GM23338 (cell line): ENCODE measurements around the gene PKHD1. TPM values are rescaled to one million over a fixed set of nuclear protein-coding genes. Genes with fewer than 3 reads are reported as not detected.

Source experiments
- ATAC-seq: fragments of 200-7000 bp; cut with Tn5 transposase; 3 replicates; pipeline ENCODE4 v1.9.1; 2020
- DNase-seq: peaks from one replicate; pipeline ENCODE4 v3.0.0-alpha.2; 2015; ENCODE audit warnings: low spot score
- H2AFZ ChIP-seq: fragments of 200-600 bp; sonication (generic); 2 replicates; pipeline ENCODE4 v1.8.0; 2016; ENCODE audit warnings: antibody characterized with exemption, mild to moderate bottlenecking, moderate library complexity
- H3F3A ChIP-seq: fragments of 200-600 bp; sonication (generic); replicated peaks from 2 replicates; pipeline ENCODE4 v1.8.0; 2017; ENCODE audit warnings: antibody characterized with exemption, mixed run types, low read depth
- H3K27ac ChIP-seq: fragments of 200-600 bp; sonication (generic); 2 replicates; pipeline ENCODE4 v1.6.1; 2016; ENCODE audit warnings: low read depth
- H3K27me3 ChIP-seq: fragments of 200-600 bp; sonication (generic); 2 replicates; pipeline ENCODE4 v1.8.0; 2016; ENCODE audit warnings: mild to moderate bottlenecking, mixed run types, moderate library complexity; ENCODE audit not compliant: insufficient read depth
- H3K36me3 ChIP-seq: fragments of 200-600 bp; sonication (generic); 2 replicates; pipeline ENCODE4 v1.8.0; 2016; ENCODE audit warnings: mild to moderate bottlenecking; ENCODE audit not compliant: insufficient read depth
- H3K4me1 ChIP-seq: fragments of 200-600 bp; sonication (generic); 2 replicates; pipeline ENCODE4 v1.8.0; 2016; ENCODE audit warnings: mild to moderate bottlenecking, moderate library complexity; ENCODE audit not compliant: insufficient read depth
- H3K4me2 ChIP-seq: fragments of 200-600 bp; sonication (generic); 2 replicates; pipeline ENCODE4 v1.7.1; 2017; ENCODE audit warnings: mixed run types
- H3K4me3 ChIP-seq: fragments of 200-600 bp; sonication (generic); 2 replicates; pipeline ENCODE4 v1.6.1; 2016; ENCODE audit warnings: mixed run types
- H3K79me2 ChIP-seq: fragments of 200-600 bp; sonication (generic); replicated peaks from 2 replicates; pipeline ENCODE4 v1.8.0; 2017; ENCODE audit warnings: mild to moderate bottlenecking; ENCODE audit not compliant: insufficient read depth
- H3K9me2 ChIP-seq: fragments of 200-600 bp; sonication (generic); 2 replicates; pipeline ENCODE4 v1.8.0; 2017; ENCODE audit not compliant: insufficient read depth
- H4K20me1 ChIP-seq: fragments of 200-600 bp; sonication (generic); replicated peaks from 2 replicates; pipeline ENCODE4 v1.8.0; 2017; ENCODE audit warnings: mild to moderate bottlenecking; ENCODE audit not compliant: insufficient read depth
- H3K27ac Mint-ChIP-seq: 2 replicates; pipeline ENCODE4 v1.8.0; 2020; ENCODE audit warnings: inconsistent platforms, mild to moderate bottlenecking, moderate library complexity, mixed read lengths
- H3K27me3 Mint-ChIP-seq: 3 replicates; pipeline ENCODE4 v1.8.0; 2022; ENCODE audit warnings: low read depth, mild to moderate bottlenecking, moderate library complexity, mixed read lengths, inconsistent platforms; ENCODE audit not compliant: insufficient read depth, poor library complexity
- H3K36me3 Mint-ChIP-seq: 3 replicates; pipeline ENCODE4 v1.8.0; 2021; ENCODE audit warnings: low read depth, mild to moderate bottlenecking, inconsistent platforms, moderate library complexity, mixed read lengths
- H3K4me1 Mint-ChIP-seq: 3 replicates; pipeline ENCODE4 v1.8.0; 2020; ENCODE audit warnings: mild to moderate bottlenecking, inconsistent platforms, mixed read lengths
- H3K4me3 Mint-ChIP-seq: 3 replicates; pipeline ENCODE4 v1.8.0; 2021; ENCODE audit warnings: moderate library complexity, mild to moderate bottlenecking, inconsistent platforms, mixed read lengths
- H3K9me3 Mint-ChIP-seq: 3 replicates; pipeline ENCODE4 v1.8.0; 2020; ENCODE audit warnings: moderate library complexity, mild to moderate bottlenecking, inconsistent platforms, mixed read lengths
- CREB1 ChIP-seq: fragments of 250-450 bp; sonication (Bioruptor Pico); IDR thresholded peaks from 2 replicates; pipeline ENCODE4 v1.5.0; 2020; ENCODE audit warnings: low read depth, mild to moderate bottlenecking, moderate library complexity
- CTCF ChIP-seq, 2 experiments: fragments of 200-600 bp in 1 of 2; sonication (generic) in 1 of 2; conservative IDR thresholded peaks; 2 replicates each; pipeline versions ENCODE4 v1.5.1 to v1.6.1; 2016 to 2017; ENCODE audit warnings: antibody characterized with exemption in 2 of 2, low read depth in 2 of 2, mild to moderate bottlenecking in 2 of 2, moderate library complexity in 1 of 2
- ETS1 ChIP-seq: IDR thresholded peaks from 2 replicates; pipeline ENCODE4 v1.6.1; 2016; ENCODE audit warnings: antibody characterized with exemption
- EZH2 ChIP-seq: fragments of 200-600 bp; sonication (generic); IDR thresholded peaks from one replicate; pipeline ENCODE4 v1.8.0; 2017; ENCODE audit warnings: antibody characterized with exemption, mild to moderate bottlenecking, low read depth; ENCODE audit not compliant: unreplicated experiment
- EZH2phosphoT487 ChIP-seq: fragments of 200-600 bp; sonication (generic); IDR thresholded peaks from one replicate; pipeline ENCODE4 v1.8.1; 2018; ENCODE audit warnings: antibody characterized with exemption; ENCODE audit not compliant: unreplicated experiment
- JUNB ChIP-seq: IDR thresholded peaks from one replicate; pipeline ENCODE4 v1.6.1; 2016; ENCODE audit warnings: antibody characterized with exemption; ENCODE audit not compliant: unreplicated experiment
- NANOG ChIP-seq: IDR thresholded peaks from 2 replicates; pipeline ENCODE4 v1.6.1; 2016; ENCODE audit warnings: antibody characterized with exemption, borderline replicate concordance
- POLR2AphosphoS5 ChIP-seq: IDR thresholded peaks from 2 replicates; pipeline ENCODE4 v1.6.1; 2016; ENCODE audit warnings: antibody characterized with exemption, low read depth
- STAT1 ChIP-seq: IDR thresholded peaks from one replicate; pipeline ENCODE4 v1.6.1; 2016; ENCODE audit warnings: antibody characterized with exemption; ENCODE audit not compliant: unreplicated experiment
- ZNF114 ChIP-seq: fragments of 250-450 bp; sonication (Bioruptor Pico); IDR thresholded peaks from 2 replicates; pipeline ENCODE4 v1.5.0; 2020; ENCODE audit warnings: mild to moderate bottlenecking, moderate library complexity
- ZNF331 ChIP-seq: fragments of 250-450 bp; sonication (Bioruptor Pico); IDR thresholded peaks from 2 replicates; pipeline ENCODE4 v1.5.0; 2020; ENCODE audit warnings: low read depth, mild to moderate bottlenecking, moderate library complexity
- ZNF462 ChIP-seq: fragments of 250-450 bp; sonication (Bioruptor Pico); IDR thresholded peaks from 2 replicates; pipeline ENCODE4 v1.5.0; 2020; ENCODE audit warnings: mild to moderate bottlenecking, moderate library complexity
- polyA plus RNA-seq: library from polyadenylated mRNA; unstranded; fragments of >200 nt; fragmentation: Nextera tagmentation; extraction: Ambion mirVana; gene quantifications from 2 replicates; pipeline ENCODE4 v1.2.1, GENCODE V29; 2016
- total RNA-seq: library from RNA; depleted of rRNA; stranded (reverse); fragments of >200 nt; shearing (Covaris generic); gene quantifications from 2 replicates; pipeline ENCODE4 v1.2.3, GENCODE V29; 2014
- TF ChIP-seq, protein P1 (sequence below): IDR thresholded peaks from one replicate; pipeline ENCODE4 v1.6.1; 2018; ENCODE audit warnings: antibody characterized with exemption; ENCODE audit not compliant: unreplicated experiment

The PKHD1 gene
- total and polyA plus RNA-seq, 2 experiments from 2014 or later, result 0.03 to 0.07 TPM

DNA sequence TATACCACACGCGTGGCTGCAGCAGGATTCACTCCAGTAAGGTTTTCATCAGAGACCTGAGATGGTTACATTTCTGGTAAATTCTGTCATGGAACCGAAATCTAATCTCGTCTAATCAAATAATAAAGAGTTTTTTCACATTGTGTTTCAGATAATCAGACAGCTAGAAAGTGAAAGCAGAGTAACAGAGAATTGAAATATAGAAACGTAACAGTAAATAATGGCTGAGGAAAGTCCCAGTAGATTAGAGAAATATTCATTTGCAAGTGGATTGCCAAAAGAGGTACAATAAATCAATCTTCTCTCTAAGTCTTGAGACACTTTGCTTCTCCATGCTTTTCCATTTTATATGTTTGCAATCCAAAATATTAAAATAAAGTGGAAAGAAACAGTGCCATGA, 42.4 kb downstream of the PKHD1 start:
- Histone ChIP-seq H4K20me1 (no peaks in the 10 kb centered on the region), H3K27ac (no peak overlapping the region), H3K4me1 (no peaks in the 10 kb centered on the region), H3K4me3 (no peak overlapping the region), H3F3A (no peaks in the 10 kb centered on the region), H3K27me3 (no peaks in the 10 kb centered on the region), H3K36me3 (no peaks in the 10 kb centered on the region), H3K4me2 (no peak overlapping the region), H3K9me2 (peaks cover 11% of the 10 kb centered on the region), H2AFZ (no peak overlapping the region), H3K79me2 (no peaks in the 10 kb centered on the region)
- TF ChIP-seq CTCF (conservative IDR thresholded peaks at IDR 0.05; ENCODE audit: low read depth in 2 of 2) (no peak), NANOG (no peak), STAT1 (no peak), POLR2AphosphoS5 (no peak), ZNF114 (no peak), ZNF462 (CRISPR knock-in tag) (no peak), ZNF331 (CRISPR knock-in tag) (no peak), EZH2 (no peak), JUNB (no peak), CREB1 (no peak), EZH2phosphoT487 (no peak), ETS1 (no peak)
- TF ChIP-seq, protein P1, sequence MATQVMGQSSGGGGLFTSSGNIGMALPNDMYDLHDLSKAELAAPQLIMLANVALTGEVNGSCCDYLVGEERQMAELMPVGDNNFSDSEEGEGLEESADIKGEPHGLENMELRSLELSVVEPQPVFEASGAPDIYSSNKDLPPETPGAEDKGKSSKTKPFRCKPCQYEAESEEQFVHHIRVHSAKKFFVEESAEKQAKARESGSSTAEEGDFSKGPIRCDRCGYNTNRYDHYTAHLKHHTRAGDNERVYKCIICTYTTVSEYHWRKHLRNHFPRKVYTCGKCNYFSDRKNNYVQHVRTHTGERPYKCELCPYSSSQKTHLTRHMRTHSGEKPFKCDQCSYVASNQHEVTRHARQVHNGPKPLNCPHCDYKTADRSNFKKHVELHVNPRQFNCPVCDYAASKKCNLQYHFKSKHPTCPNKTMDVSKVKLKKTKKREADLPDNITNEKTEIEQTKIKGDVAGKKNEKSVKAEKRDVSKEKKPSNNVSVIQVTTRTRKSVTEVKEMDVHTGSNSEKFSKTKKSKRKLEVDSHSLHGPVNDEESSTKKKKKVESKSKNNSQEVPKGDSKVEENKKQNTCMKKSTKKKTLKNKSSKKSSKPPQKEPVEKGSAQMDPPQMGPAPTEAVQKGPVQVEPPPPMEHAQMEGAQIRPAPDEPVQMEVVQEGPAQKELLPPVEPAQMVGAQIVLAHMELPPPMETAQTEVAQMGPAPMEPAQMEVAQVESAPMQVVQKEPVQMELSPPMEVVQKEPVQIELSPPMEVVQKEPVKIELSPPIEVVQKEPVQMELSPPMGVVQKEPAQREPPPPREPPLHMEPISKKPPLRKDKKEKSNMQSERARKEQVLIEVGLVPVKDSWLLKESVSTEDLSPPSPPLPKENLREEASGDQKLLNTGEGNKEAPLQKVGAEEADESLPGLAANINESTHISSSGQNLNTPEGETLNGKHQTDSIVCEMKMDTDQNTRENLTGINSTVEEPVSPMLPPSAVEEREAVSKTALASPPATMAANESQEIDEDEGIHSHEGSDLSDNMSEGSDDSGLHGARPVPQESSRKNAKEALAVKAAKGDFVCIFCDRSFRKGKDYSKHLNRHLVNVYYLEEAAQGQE, result no peak
- DNase-seq (no peak), ATAC-seq (no peak)
- H3K27me3 Mint-ChIP-seq, result peaks cover 2% of the 10 kb centered on the region
- no peak overlapping the region for H3K4me3 Mint-ChIP-seq
- H3K27ac Mint-ChIP-seq, result no peak overlapping the region
- H3K36me3 Mint-ChIP-seq, result no peaks in the 10 kb centered on the region
- H3K9me3 Mint-ChIP-seq, result no peaks in the 10 kb centered on the region; the same call in 2 of the 3 replicates
- peaks cover 5% of the 10 kb centered on the region; the same call in 2 of the 3 replicates for H3K4me1 Mint-ChIP-seq
